HepG2 (cell line): Measurements from ENCODE around the gene DNM1L. TPM values are rescaled to one million over a fixed set of nuclear protein-coding genes. Genes with fewer than 3 reads are reported as not detected.

Experiments
- BRCA1 ChIP-seq: sonication (generic); formaldehyde crosslinking; IDR thresholded peaks from 2 replicates; pipeline ENCODE4 v1.4.0; 2020; ENCODE audit warnings: missing genetic modification reagents
- ELF1 ChIP-seq: sonication (generic); formaldehyde crosslinking; IDR thresholded peaks from 2 replicates; pipeline ENCODE4 v1.4.0; 2020; ENCODE audit warnings: missing genetic modification reagents
- HES4 ChIP-seq: sonication (generic); formaldehyde crosslinking; IDR thresholded peaks from 2 replicates; pipeline ENCODE4 v1.9.0; 2021; ENCODE audit warnings: mild to moderate bottlenecking, missing genetic modification reagents, borderline replicate concordance
- KDM2A ChIP-seq: sonication (generic); formaldehyde crosslinking; IDR thresholded peaks from 2 replicates; pipeline ENCODE4 v1.4.0; 2020; ENCODE audit warnings: low read depth, missing genetic modification reagents, borderline replicate concordance
- NCOA2 ChIP-seq: sonication (generic); formaldehyde crosslinking; IDR thresholded peaks from 2 replicates; pipeline ENCODE4 v1.8.0; 2022; ENCODE audit warnings: inconsistent platforms
- NFE2L1 ChIP-seq: sonication (generic); formaldehyde crosslinking; IDR thresholded peaks from 2 replicates; pipeline ENCODE4 v1.4.0; 2020; ENCODE audit warnings: missing genetic modification reagents, mild to moderate bottlenecking, borderline replicate concordance
- RBM39 ChIP-seq: fragments of 200-400 bp; formaldehyde crosslinking; IDR thresholded peaks from one replicate; pipeline ENCODE4 v1.6.1; 2018; ENCODE audit warnings: antibody characterized with exemption, mild to moderate bottlenecking, low read depth, low read length; ENCODE audit not compliant: poor library complexity, severe bottlenecking
- REPIN1 ChIP-seq: sonication (generic); formaldehyde crosslinking; IDR thresholded peaks from 2 replicates; pipeline ENCODE4 v1.8.0; 2022; ENCODE audit warnings: missing genetic modification reagents, low read depth, mild to moderate bottlenecking, borderline replicate concordance
- SP140L ChIP-seq: sonication (generic); formaldehyde crosslinking; IDR thresholded peaks from 2 replicates; pipeline ENCODE4 v1.4.0; 2020; ENCODE audit warnings: missing genetic modification reagents, borderline replicate concordance
- TBL1XR1 ChIP-seq: fragments of 150-350 bp; IDR thresholded peaks from 2 replicates; pipeline ENCODE4 v1.6.1; 2014; ENCODE audit warnings: borderline replicate concordance, low read length; ENCODE audit not compliant: partially characterized antibody
- TOE1 ChIP-seq: sonication (generic); formaldehyde crosslinking; IDR thresholded peaks from 2 replicates; pipeline ENCODE4 v1.4.0; 2020; ENCODE audit warnings: mild to moderate bottlenecking, missing genetic modification reagents
- YEATS4 ChIP-seq: sonication (generic); formaldehyde crosslinking; IDR thresholded peaks from 2 replicates; pipeline ENCODE4 v1.4.0; 2020; ENCODE audit warnings: missing genetic modification reagents, borderline replicate concordance
- ZFP36L2 ChIP-seq: sonication (generic); formaldehyde crosslinking; IDR thresholded peaks from 2 replicates; pipeline ENCODE4 v1.4.0; 2020; ENCODE audit warnings: missing genetic modification reagents
- ZMYM4 ChIP-seq: sonication (generic); formaldehyde crosslinking; IDR thresholded peaks from 2 replicates; pipeline ENCODE4 v1.8.1; 2023; ENCODE audit warnings: mild to moderate bottlenecking, missing genetic modification reagents
- ZNF138 ChIP-seq: sonication (generic); formaldehyde crosslinking; IDR thresholded peaks from 2 replicates; pipeline ENCODE4 v1.5.0; 2020; ENCODE audit warnings: mild to moderate bottlenecking, low read depth, missing genetic modification reagents
- ZNF317 ChIP-seq: sonication (generic); formaldehyde crosslinking; IDR thresholded peaks from 2 replicates; pipeline ENCODE4 v1.5.0; 2020; ENCODE audit warnings: mild to moderate bottlenecking, missing genetic modification reagents
- ZNF333 ChIP-seq: sonication (generic); formaldehyde crosslinking; IDR thresholded peaks from 2 replicates; pipeline ENCODE4 v1.4.0; 2020; ENCODE audit warnings: mild to moderate bottlenecking, missing genetic modification reagents, borderline replicate concordance
- ZNF343 ChIP-seq: sonication (generic); formaldehyde crosslinking; IDR thresholded peaks from 2 replicates; pipeline ENCODE4 v1.4.0; 2020; ENCODE audit warnings: mild to moderate bottlenecking, missing genetic modification reagents
- ZNF431 ChIP-seq: sonication (generic); formaldehyde crosslinking; IDR thresholded peaks from 2 replicates; pipeline ENCODE4 v1.9.0; 2022; ENCODE audit warnings: missing genetic modification reagents, low read depth, mild to moderate bottlenecking, borderline replicate concordance
- ZNF501 ChIP-seq: sonication (generic); formaldehyde crosslinking; IDR thresholded peaks from 2 replicates; pipeline ENCODE4 v1.5.1; 2020; ENCODE audit warnings: mild to moderate bottlenecking, moderate library complexity, missing genetic modification reagents
- ZNF563 ChIP-seq: sonication (generic); formaldehyde crosslinking; IDR thresholded peaks from 2 replicates; pipeline ENCODE4 v1.8.0; 2022; ENCODE audit warnings: mild to moderate bottlenecking, moderate library complexity, missing genetic modification reagents
- ZNF772 ChIP-seq: sonication (generic); formaldehyde crosslinking; IDR thresholded peaks from 2 replicates; pipeline ENCODE4 v1.5.0; 2020; ENCODE audit warnings: mild to moderate bottlenecking, missing genetic modification reagents
- ZNF792 ChIP-seq: IDR thresholded peaks from 2 replicates; pipeline ENCODE4 v1.6.1; 2016
- ZSCAN31 ChIP-seq: sonication (generic); formaldehyde crosslinking; IDR thresholded peaks from 2 replicates; pipeline ENCODE4 v1.5.0; 2020; ENCODE audit warnings: low read depth, mild to moderate bottlenecking, missing genetic modification reagents
- polyA plus RNA-seq, 8 experiments: library from polyadenylated mRNA; depleted of rRNA in 3 of 8; stranded (reverse) in 7 of 8; unstranded in 1 of 8; fragments of >200 nt; fragmentation: Illumina TruSeq in 4 of 8; extraction: Trizol in 4 of 8; gene quantifications; 2 replicates each; pipeline versions ENCODE4 v1.2.1 to v1.2.3, GENCODE V29; 2011 to 2016; ENCODE audit warnings: low read depth in 4 of 8, missing spikeins in 1 of 8, mixed read lengths in 1 of 8; ENCODE audit not compliant: insufficient read depth in 1 of 8
- total RNA-seq, 5 experiments: library from RNA; depleted of rRNA; stranded (reverse); fragments of >200 nt; fragmentation: Illumina TruSeq; extraction: Trizol; gene quantifications; 2 replicates each; pipeline ENCODE4 v1.2.3, GENCODE V29; 2016; ENCODE audit warnings: low read depth in 1 of 5
- TF ChIP-seq, protein P1 (sequence below): sonication (generic); formaldehyde crosslinking; IDR thresholded peaks from 2 replicates; pipeline ENCODE4 v1.5.1; 2020; ENCODE audit warnings: mild to moderate bottlenecking, missing genetic modification reagents, borderline replicate concordance
- TF ChIP-seq, protein P2 (sequence below): sonication (generic); formaldehyde crosslinking; conservative IDR thresholded peaks from 2 replicates; pipeline ENCODE4 v1.4.0; 2020; ENCODE audit warnings: mild to moderate bottlenecking, missing genetic modification reagents, moderate library complexity

The DNM1L gene
- total and polyA plus RNA-seq, 2 of the 13 experiments (the other 11 are each of a cell fraction or from before 2014, with no cell fraction given), result 35.9 to 65.8 TPM

DNA sequence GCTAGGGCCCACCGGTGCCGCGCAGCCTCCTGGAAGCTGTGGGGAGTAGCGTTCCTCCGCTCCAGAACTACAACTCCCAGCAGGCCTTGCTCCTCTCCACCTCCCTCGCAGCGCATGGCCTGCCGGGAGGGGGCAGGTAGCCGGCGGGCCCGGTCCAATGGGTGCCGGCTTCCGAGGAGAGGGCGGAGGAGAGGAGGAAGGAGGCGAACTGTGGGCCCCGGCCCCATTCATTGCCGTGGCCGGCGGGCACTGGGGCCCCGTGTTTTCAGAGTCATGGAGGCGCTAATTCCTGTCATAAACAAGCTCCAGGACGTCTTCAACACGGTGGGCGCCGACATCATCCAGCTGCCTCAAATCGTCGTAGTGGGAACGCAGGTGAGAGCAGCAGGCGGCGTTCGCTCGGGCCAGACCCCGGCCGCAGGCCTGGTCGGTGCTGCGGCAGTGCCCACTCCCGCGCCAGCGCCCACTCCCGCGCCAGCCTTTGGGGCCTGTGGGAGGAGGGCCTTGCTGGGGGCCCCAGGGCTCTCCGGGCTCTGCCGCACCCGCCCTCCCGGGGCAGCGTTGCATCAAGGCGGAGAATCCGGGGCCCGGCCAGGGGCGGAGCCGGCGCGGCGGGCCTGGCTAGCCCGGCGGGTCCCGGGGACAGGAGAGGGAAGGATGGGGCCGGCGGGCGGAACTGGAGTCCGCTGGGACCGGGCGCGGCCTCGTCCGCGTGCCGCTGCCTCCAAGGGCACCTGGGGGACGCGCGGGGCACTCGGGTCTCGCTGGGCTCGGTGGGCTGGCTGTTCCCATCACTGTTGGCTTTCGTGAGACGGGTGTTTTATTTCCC lies at the start of gene DNM1L (continued):
- TF ChIP-seq BRCA1, result 0 out of 2 replicates have a peak, but pooled peaks have one; percentile 60
- peak; percentile 93 for TF ChIP-seq RBM39
- peak; percentile 14; the same call in 1 of the 2 replicates for TF ChIP-seq ZNF792 (CRISPR knock-in tag)
- TF ChIP-seq ZSCAN31 (CRISPR knock-in tag), result peak; percentile 95; the same call in 1 of the 2 replicates
- TF ChIP-seq ELF1 (CRISPR knock-in tag), result peak; percentile 88
- TF ChIP-seq ZNF772 (CRISPR knock-in tag), result peak; percentile 79
- peak; percentile 89 for TF ChIP-seq ZNF563
- peak; percentile 94 for TF ChIP-seq ZNF501 (CRISPR knock-in tag)
- TF ChIP-seq HES4 (CRISPR knock-in tag), result peak; percentile 50
- no peak for TF ChIP-seq SP140L (CRISPR knock-in tag)
- TF ChIP-seq NCOA2 (CRISPR knock-in tag), result peak; percentile 12; the same call in 1 of the 2 replicates
- peak; percentile 76; the same call in 1 of the 2 replicates for TF ChIP-seq KDM2A
- TF ChIP-seq NFE2L1 (CRISPR knock-in tag), result no peak
- TF ChIP-seq, protein P1, sequence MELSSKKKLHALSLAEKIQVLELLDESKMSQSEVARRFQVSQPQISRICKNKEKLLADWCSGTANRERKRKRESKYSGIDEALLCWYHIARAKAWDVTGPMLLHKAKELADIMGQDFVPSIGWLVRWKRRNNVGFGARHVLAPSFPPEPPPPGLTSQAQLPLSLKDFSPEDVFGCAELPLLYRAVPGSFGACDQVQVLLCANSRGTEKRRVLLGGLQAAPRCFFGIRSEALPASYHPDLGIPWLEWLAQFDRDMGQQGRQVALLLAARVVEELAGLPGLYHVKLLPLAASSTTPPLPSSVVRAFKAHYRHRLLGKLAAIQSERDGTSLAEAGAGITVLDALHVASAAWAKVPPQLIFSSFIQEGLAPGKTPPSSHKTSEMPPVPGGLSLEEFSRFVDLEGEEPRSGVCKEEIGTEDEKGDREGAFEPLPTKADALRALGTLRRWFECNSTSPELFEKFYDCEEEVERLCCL (CRISPR knock-in tag), result no peak
- TF ChIP-seq, protein P2, sequence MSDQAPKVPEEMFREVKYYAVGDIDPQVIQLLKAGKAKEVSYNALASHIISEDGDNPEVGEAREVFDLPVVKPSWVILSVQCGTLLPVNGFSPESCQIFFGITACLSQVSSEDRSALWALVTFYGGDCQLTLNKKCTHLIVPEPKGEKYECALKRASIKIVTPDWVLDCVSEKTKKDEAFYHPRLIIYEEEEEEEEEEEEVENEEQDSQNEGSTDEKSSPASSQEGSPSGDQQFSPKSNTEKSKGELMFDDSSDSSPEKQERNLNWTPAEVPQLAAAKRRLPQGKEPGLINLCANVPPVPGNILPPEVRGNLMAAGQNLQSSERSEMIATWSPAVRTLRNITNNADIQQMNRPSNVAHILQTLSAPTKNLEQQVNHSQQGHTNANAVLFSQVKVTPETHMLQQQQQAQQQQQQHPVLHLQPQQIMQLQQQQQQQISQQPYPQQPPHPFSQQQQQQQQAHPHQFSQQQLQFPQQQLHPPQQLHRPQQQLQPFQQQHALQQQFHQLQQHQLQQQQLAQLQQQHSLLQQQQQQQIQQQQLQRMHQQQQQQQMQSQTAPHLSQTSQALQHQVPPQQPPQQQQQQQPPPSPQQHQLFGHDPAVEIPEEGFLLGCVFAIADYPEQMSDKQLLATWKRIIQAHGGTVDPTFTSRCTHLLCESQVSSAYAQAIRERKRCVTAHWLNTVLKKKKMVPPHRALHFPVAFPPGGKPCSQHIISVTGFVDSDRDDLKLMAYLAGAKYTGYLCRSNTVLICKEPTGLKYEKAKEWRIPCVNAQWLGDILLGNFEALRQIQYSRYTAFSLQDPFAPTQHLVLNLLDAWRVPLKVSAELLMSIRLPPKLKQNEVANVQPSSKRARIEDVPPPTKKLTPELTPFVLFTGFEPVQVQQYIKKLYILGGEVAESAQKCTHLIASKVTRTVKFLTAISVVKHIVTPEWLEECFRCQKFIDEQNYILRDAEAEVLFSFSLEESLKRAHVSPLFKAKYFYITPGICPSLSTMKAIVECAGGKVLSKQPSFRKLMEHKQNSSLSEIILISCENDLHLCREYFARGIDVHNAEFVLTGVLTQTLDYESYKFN (CRISPR knock-in tag), result peak; percentile 61
- TF ChIP-seq TBL1XR1, result peak; percentile 81
- TF ChIP-seq ZNF138, result 0 out of 2 replicates have a peak, but pooled peaks have one; percentile 64
- TF ChIP-seq YEATS4 (CRISPR knock-in tag), result peak; percentile 80
- 0 out of 2 replicates have a peak, but pooled peaks have one; percentile 46 for TF ChIP-seq ZNF431 (CRISPR knock-in tag)
- peak; percentile 89 for TF ChIP-seq ZNF343 (CRISPR knock-in tag)
- no peak for TF ChIP-seq TOE1 (CRISPR knock-in tag)
- peak; percentile 76 for TF ChIP-seq ZMYM4
- no peak for TF ChIP-seq ZFP36L2 (CRISPR knock-in tag)
- TF ChIP-seq REPIN1 (CRISPR knock-in tag), result peak; percentile 67; the same call in 1 of the 2 replicates
- TF ChIP-seq ZNF333 (CRISPR knock-in tag), result peak; percentile 76; the same call in 1 of the 2 replicates
- TF ChIP-seq ZNF317, result no peak
